ENCODE measurements around the gene NSUN2.

Gene NSUN2

GRCh38 chr5:6567068-6567467 lies 65.8 kb downstream of the NSUN2 start:
- no peak overlapping the region for H3K4me3 ChIP-seq (ENCODE audit: low read depth, low read length)

DNA sequence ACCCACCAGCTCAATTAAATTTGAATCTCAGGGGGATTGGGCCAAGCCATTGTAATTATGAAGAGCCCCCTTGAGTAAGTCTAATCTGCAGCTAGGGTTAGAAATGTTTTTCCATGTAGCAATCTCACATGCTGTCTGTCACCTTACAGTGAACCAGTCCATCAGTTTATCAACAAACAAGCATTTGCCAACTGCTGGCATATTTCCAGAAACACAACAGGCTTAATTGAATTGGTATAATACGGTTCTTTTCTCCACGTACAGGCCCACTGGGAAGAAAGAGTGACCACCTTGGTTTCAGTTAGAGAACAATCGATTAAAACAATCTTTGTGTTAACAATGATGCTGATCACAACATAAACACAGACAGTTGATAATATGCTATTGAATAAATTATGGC lies 67.4 kb downstream of the NSUN2 start:
- H3K4me3 ChIP-seq (ENCODE audit: low read depth, low read length): no peak overlapping the region

DNA sequence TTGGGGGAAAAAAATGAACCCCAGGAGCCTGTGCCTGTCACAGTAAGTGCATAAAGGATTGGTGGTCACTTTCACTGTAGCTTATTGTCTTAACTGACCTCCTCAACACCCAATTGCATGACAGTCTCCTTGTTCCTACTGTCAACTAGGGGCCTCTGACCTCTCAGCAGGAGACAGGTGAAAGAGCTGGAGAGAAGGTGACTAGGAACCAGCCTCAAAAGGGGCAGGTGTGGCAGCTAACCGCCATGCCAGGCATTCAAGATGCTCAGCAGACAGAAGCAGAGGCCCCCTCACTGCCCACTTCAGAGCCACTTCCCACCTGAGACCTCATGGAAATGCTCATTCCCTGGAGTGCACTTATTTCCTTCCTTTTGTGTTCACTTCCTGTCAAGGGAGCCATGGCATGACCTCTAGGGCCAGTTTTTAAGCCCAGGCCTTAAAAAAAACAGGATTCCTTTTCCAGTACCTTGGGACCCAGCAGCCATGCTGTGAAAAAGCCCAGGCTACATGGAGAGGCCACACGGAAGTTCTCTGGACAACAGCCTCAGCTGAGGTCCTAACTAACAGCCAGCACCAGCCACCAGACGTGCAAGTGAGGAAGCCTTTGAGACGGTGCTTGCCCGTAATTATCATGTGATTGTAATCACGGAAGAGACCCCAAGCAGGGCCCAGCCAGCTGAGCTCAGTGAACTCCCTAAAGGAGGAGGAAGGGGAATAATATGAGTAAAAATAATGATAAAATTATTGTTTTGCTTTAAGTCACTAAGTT lies 74.9 kb downstream of the NSUN2 start:
- no peak overlapping the region for H3K4me3 ChIP-seq (ENCODE audit: low read depth, low read length)

DNA sequence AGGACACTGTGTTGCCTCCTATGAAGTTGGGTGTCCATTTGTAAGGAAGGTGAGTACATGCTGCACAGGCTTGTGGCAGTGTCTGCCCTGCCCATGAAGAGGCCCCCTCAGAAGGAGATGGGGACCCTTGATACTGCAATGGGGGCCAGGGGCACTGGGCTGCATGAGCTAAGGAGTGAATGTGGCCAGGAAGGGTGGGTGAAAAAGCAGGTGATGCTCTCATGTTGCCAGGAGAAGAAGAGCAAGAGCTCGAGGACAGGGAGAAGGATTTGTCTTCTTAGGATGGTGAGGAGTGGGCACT lies 76.1 kb downstream of the NSUN2 start:
- no peak overlapping the region for H3K4me3 ChIP-seq (ENCODE audit: low read depth, low read length)

GRCh38 chr5:6556089-6556801 lies 76.6 kb downstream of the NSUN2 start:
- no peak overlapping the region for H3K4me3 ChIP-seq (ENCODE audit: low read depth, low read length)

- H3K4me3 ChIP-seq (ENCODE audit: low read depth, low read length): no peak overlapping the region
Observed at GRCh38 chr5:6554812-6555211, 78.0 kb downstream of the NSUN2 start.

- no peak overlapping the region for H3K4me3 ChIP-seq (ENCODE audit: low read depth, low read length)
Observed at GRCh38 chr5:6553972-6554371, 78.9 kb downstream of the NSUN2 start.

GRCh38 chr5:6552612-6553011 lies 80.2 kb downstream of the NSUN2 start:
- no peak overlapping the region for H3K4me3 ChIP-seq (ENCODE audit: low read depth, low read length)

DNA sequence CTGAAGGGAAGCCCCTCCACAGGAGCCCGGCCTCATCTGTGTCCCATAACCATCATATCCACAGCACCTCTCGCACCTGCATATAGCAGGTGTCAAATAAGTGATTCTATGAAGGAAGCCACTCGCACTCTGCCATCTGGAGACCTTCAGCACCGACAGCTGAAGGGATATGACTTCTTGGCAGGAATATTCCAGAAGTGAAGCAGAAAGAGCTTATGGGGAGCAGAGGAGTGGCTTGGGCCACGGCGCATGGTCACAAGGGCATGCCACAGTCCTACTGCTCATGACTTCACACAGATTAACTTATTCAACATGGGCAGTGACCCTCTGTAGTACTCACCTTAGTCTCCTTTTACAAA lies 80.9 kb downstream of the NSUN2 start:
- H3K4me3 ChIP-seq (ENCODE audit: low read depth, low read length): no peak overlapping the region

GRCh38 chr5:6551287-6551954 lies 81.4 kb downstream of the NSUN2 start:
- H3K4me3 ChIP-seq (ENCODE audit: low read depth, low read length): no peak overlapping the region

DNA sequence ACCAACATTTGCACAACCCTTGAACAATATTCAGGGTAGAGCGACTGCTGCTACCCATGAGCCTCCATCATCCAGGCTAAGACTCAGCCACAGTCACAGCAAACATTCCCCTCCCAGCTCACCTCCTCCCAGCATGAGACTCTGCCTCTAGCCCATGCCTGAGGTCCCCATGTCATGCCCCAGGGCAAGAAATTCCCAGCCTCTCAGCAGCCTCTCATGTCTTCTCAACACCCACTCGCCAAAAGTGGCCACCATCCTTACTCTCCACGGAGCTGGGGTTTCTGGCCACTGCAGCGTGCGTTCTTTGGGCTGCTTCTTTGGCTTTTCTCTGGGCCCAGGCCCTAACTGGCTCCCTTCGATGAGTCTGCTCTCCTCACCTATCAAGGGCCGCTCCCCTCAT lies 82.2 kb downstream of the NSUN2 start:
- H3K4me3 ChIP-seq (ENCODE audit: low read depth, low read length): no peak overlapping the region

Data from iPS-11a (cell line).